HepG2 (cell line): Measurements from ENCODE around the gene WBP1. TPM values are rescaled to one million over a fixed set of nuclear protein-coding genes. Genes with fewer than 3 reads are reported as not detected.

Experiments
- CHD4 ChIP-seq: fragments of 200-600 bp; sonication (generic); IDR thresholded peaks from 2 replicates; pipeline ENCODE4 v1.7.0; 2017; ENCODE audit warnings: mild to moderate bottlenecking, low read length, borderline replicate concordance
- DNMT1 ChIP-seq: sonication (generic); formaldehyde crosslinking; IDR thresholded peaks from 2 replicates; pipeline ENCODE4 v1.5.1; 2020; ENCODE audit warnings: mild to moderate bottlenecking, missing genetic modification reagents
- EP300 ChIP-seq, 3 experiments: sonication (generic) in 1 of 3; formaldehyde crosslinking in 1 of 3; IDR thresholded peaks; 2 replicates each; pipeline versions ENCODE4 v1.5.1 to v1.6.1; 2011 to 2020; ENCODE audit warnings: low read depth in 2 of 3, low read length in 2 of 3, borderline replicate concordance in 1 of 3, improper control_type of control experiment in 1 of 3, mild to moderate bottlenecking in 1 of 3, missing genetic modification reagents in 1 of 3, moderate library complexity in 1 of 3
- HNRNPK ChIP-seq: fragments of 200-400 bp; formaldehyde crosslinking; IDR thresholded peaks from 2 replicates; pipeline ENCODE4 v1.6.1; 2018; ENCODE audit warnings: low read length, low read depth, moderate library complexity, mild to moderate bottlenecking; ENCODE audit not compliant: poor library complexity, severe bottlenecking
- KLF15 ChIP-seq: sonication (generic); formaldehyde crosslinking; IDR thresholded peaks from 2 replicates; pipeline ENCODE4 v1.8.1; 2023; ENCODE audit warnings: borderline replicate concordance, mild to moderate bottlenecking, inconsistent platforms, missing genetic modification reagents, mixed read lengths
- MXI1 ChIP-seq: IDR thresholded peaks from 3 replicates; pipeline ENCODE4 v1.6.1; 2012; ENCODE audit warnings: low read depth, low read length, inconsistent platforms, borderline replicate concordance
- NONO ChIP-seq, 2 experiments: fragments of 450-650 bp in 1 of 2; sonication (generic) in 1 of 2; formaldehyde crosslinking in 1 of 2; IDR thresholded peaks in 1 of 2; conservative IDR thresholded peaks in 1 of 2; 2 replicates each; pipeline versions ENCODE4 v1.6.1 to v1.8.0; 2017 to 2022; ENCODE audit warnings: mild to moderate bottlenecking in 1 of 2, missing genetic modification reagents in 1 of 2, moderate library complexity in 1 of 2
- NRL ChIP-seq: sonication (generic); formaldehyde crosslinking; IDR thresholded peaks from 2 replicates; pipeline ENCODE4 v1.5.0; 2020; ENCODE audit warnings: missing genetic modification reagents, mild to moderate bottlenecking, moderate library complexity, borderline replicate concordance
- PAWR ChIP-seq: sonication (generic); formaldehyde crosslinking; IDR thresholded peaks from 2 replicates; pipeline ENCODE4 v1.4.0; 2020; ENCODE audit warnings: missing genetic modification reagents, mild to moderate bottlenecking, borderline replicate concordance
- POGK ChIP-seq: sonication (generic); formaldehyde crosslinking; conservative IDR thresholded peaks from 2 replicates; pipeline ENCODE4 v1.8.0; 2022; ENCODE audit warnings: mild to moderate bottlenecking, moderate library complexity, missing genetic modification reagents
- SNAI1 ChIP-seq: sonication (generic); formaldehyde crosslinking; IDR thresholded peaks from 2 replicates; pipeline ENCODE4 v1.5.0; 2020; ENCODE audit warnings: mild to moderate bottlenecking, missing genetic modification reagents, borderline replicate concordance
- SNAPC2 ChIP-seq: sonication (generic); formaldehyde crosslinking; IDR thresholded peaks from 2 replicates; pipeline ENCODE4 v1.8.1; 2022; ENCODE audit warnings: mild to moderate bottlenecking, missing genetic modification reagents
- SPEN ChIP-seq: sonication (generic); formaldehyde crosslinking; IDR thresholded peaks from 2 replicates; pipeline ENCODE4 v1.5.1; 2020; ENCODE audit warnings: low read depth, mild to moderate bottlenecking, missing genetic modification reagents
- TP53 ChIP-seq: sonication (generic); formaldehyde crosslinking; conservative IDR thresholded peaks from 2 replicates; pipeline ENCODE4 v1.4.0; 2020; ENCODE audit warnings: missing genetic modification reagents
- ZBTB21 ChIP-seq: sonication (generic); formaldehyde crosslinking; IDR thresholded peaks from 2 replicates; pipeline ENCODE4 v1.4.0; 2020; ENCODE audit warnings: missing genetic modification reagents
- ZBTB7B ChIP-seq: sonication (generic); formaldehyde crosslinking; IDR thresholded peaks from 2 replicates; pipeline ENCODE4 v1.4.0; 2020; ENCODE audit warnings: missing genetic modification reagents
- ZNF10 ChIP-seq: sonication (generic); formaldehyde crosslinking; IDR thresholded peaks from 2 replicates; pipeline ENCODE4 v1.4.0; 2020; ENCODE audit warnings: mild to moderate bottlenecking, low read depth, missing genetic modification reagents, borderline replicate concordance
- ZNF124 ChIP-seq: sonication (generic); formaldehyde crosslinking; IDR thresholded peaks from 2 replicates; pipeline ENCODE4 v1.4.0; 2020; ENCODE audit warnings: missing genetic modification reagents
- ZNF556 ChIP-seq: sonication (generic); formaldehyde crosslinking; IDR thresholded peaks from 2 replicates; pipeline ENCODE4 v1.4.0; 2020; ENCODE audit warnings: mild to moderate bottlenecking, missing genetic modification reagents, borderline replicate concordance
- ZNF883 ChIP-seq: sonication (generic); formaldehyde crosslinking; IDR thresholded peaks from 2 replicates; pipeline ENCODE4 v1.5.1; 2020; ENCODE audit warnings: mild to moderate bottlenecking, missing genetic modification reagents; ENCODE audit errors: not compliant biosample characterization
- polyA plus RNA-seq, 8 experiments: library from polyadenylated mRNA; depleted of rRNA in 3 of 8; stranded (reverse) in 7 of 8; unstranded in 1 of 8; fragments of >200 nt; fragmentation: Illumina TruSeq in 4 of 8; extraction: Trizol in 4 of 8; gene quantifications; 2 replicates each; pipeline versions ENCODE4 v1.2.1 to v1.2.3, GENCODE V29; 2011 to 2016; ENCODE audit warnings: low read depth in 4 of 8, missing spikeins in 1 of 8, mixed read lengths in 1 of 8; ENCODE audit not compliant: insufficient read depth in 1 of 8
- total RNA-seq, 5 experiments: library from RNA; depleted of rRNA; stranded (reverse); fragments of >200 nt; fragmentation: Illumina TruSeq; extraction: Trizol; gene quantifications; 2 replicates each; pipeline ENCODE4 v1.2.3, GENCODE V29; 2016; ENCODE audit warnings: low read depth in 1 of 5
- TF ChIP-seq, protein P1 (sequence below): sonication (generic); formaldehyde crosslinking; IDR thresholded peaks from 2 replicates; pipeline ENCODE4 v1.9.0; 2022; ENCODE audit warnings: missing genetic modification reagents, mild to moderate bottlenecking, borderline replicate concordance

The WBP1 gene
- total and polyA plus RNA-seq, 2 of the 13 experiments (the other 11 are each of a cell fraction or from before 2014, with no cell fraction given), result 38.8 to 85.7 TPM

DNA sequence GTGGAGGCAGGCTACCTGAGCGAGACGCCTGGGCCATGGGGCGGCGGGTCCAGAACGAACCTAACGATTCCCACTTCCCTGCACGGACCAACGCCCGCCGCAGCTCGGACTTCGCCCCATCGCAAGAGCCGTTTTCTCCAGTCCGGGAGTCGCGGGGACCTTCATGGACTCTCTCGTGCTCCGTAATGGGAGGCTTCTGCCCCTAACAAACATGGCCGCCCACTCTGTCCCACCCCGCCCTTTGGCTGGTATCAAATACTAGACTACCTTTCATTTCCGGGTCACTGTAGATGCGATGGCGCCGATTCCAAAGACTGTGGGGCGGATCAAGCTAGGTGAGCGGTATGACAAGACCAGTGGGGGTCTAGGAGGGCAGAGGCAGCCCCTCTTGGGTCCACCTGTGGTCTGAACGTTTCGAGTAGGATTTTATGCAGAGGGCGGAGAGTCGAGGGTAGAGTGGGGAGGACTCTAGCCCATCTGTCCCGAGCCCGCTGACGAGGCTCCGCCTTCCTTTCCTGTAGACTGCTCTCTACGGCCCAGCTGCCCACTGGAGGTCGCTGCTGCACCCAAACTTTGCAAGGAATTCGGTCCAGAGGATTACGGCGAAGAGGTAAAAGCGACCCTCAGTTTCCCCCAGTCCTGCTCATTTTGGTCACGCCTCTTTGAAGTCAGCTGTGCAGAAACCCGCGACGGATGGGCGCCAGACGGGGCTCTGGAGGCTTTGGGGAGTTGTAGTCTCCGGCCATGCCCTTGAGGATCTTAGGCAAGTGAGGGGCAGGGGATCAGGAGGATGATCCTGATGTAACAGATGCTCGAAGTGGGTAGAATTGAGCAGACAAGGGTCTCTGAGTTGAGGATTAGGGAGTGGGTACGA, 24.8 kb downstream of the WBP1 start, which contains the start of the genes CCDC142 and TTC31 (continued):
- peak; percentile 68 for TF ChIP-seq POGK (CRISPR knock-in tag)
- peak; percentile 86; the same call in 1 of the 2 replicates for TF ChIP-seq SNAPC2
- peak; percentile 81 for TF ChIP-seq ZNF883 (CRISPR knock-in tag)
- TF ChIP-seq PAWR (CRISPR knock-in tag), result no peak
- TF ChIP-seq EP300 (IDR thresholded peaks at IDR 0.05; ENCODE audit: low read depth in 2 of 2, low read length in 2 of 2), result 0 out of 4 replicates have a peak, but pooled peaks of 1 of the 2 experiments have one; percentile 31
- 0 out of 2 replicates have a peak, but pooled peaks have one; percentile 30 for TF ChIP-seq EP300 (CRISPR knock-in tag; IDR thresholded peaks at IDR 0.05; ENCODE audit: borderline replicate concordance)
- no peak for TF ChIP-seq ZNF10 (CRISPR knock-in tag)
- peak; percentile 87 for TF ChIP-seq ZNF556
- peak; percentile 46; the same call in 1 of the 2 replicates for TF ChIP-seq ZNF124 (CRISPR knock-in tag)
- no peak; the same call in 1 of the 2 replicates for TF ChIP-seq ZBTB21 (CRISPR knock-in tag)
- TF ChIP-seq DNMT1, result peak; percentile 56; the same call in 1 of the 2 replicates
- TF ChIP-seq NRL (CRISPR knock-in tag), result no peak; the same call in 1 of the 2 replicates
- TF ChIP-seq CHD4, result peak; percentile 72; the same call in 1 of the 2 replicates
- no peak for TF ChIP-seq NONO (IDR thresholded peaks at IDR 0.05)
- TF ChIP-seq NONO (CRISPR knock-in tag; conservative IDR thresholded peaks at IDR 0.05), result peak; percentile 93
- TF ChIP-seq TP53 (CRISPR knock-in tag), result no peak
- TF ChIP-seq MXI1, result peak; percentile 81; the same call in 2 of the 3 replicates
- peak; percentile 85 for TF ChIP-seq ZBTB7B (CRISPR knock-in tag)
- peak; percentile 87 for TF ChIP-seq SPEN (CRISPR knock-in tag)
- TF ChIP-seq, protein P1, sequence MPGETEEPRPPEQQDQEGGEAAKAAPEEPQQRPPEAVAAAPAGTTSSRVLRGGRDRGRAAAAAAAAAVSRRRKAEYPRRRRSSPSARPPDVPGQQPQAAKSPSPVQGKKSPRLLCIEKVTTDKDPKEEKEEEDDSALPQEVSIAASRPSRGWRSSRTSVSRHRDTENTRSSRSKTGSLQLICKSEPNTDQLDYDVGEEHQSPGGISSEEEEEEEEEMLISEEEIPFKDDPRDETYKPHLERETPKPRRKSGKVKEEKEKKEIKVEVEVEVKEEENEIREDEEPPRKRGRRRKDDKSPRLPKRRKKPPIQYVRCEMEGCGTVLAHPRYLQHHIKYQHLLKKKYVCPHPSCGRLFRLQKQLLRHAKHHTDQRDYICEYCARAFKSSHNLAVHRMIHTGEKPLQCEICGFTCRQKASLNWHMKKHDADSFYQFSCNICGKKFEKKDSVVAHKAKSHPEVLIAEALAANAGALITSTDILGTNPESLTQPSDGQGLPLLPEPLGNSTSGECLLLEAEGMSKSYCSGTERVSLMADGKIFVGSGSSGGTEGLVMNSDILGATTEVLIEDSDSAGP (CRISPR knock-in tag), result peak; percentile 92
- TF ChIP-seq KLF15 (CRISPR knock-in tag), result peak; percentile 68; the same call in 1 of the 2 replicates
- TF ChIP-seq SNAI1 (CRISPR knock-in tag), result peak; percentile 96
- no peak for TF ChIP-seq HNRNPK
